GM21526 (cell line): ENCODE results near the gene HSPG2.

Experiments
- ATAC-seq: cut with Tn5 transposase; IDR thresholded peaks from one replicate; pipeline ENCODE4 v1.9.1; 2021; ENCODE audit warnings: moderate library complexity; ENCODE audit not compliant: unreplicated experiment, low FRiP score

HSPG2 gene

GRCh38 chr1:21867451-21867996 lies 69.6 kb downstream of the HSPG2 start:
- no peak for ATAC-seq

- ATAC-seq = no peak
Measured at GRCh38 chr1:21866707-21867043, 70.4 kb downstream of the HSPG2 start.

GRCh38 chr1:21865943-21866706 lies 71.0 kb downstream of the HSPG2 start:
- ATAC-seq = peak; percentile 71

GRCh38 chr1:21865609-21865942 lies 71.5 kb downstream of the HSPG2 start:
- no peak for ATAC-seq

GRCh38 chr1:21864730-21865129 lies 72.4 kb downstream of the HSPG2 start:
- ATAC-seq = no peak

- no peak for ATAC-seq
Measured at GRCh38 chr1:21863981-21864380, 73.1 kb downstream of the HSPG2 start.

DNA sequence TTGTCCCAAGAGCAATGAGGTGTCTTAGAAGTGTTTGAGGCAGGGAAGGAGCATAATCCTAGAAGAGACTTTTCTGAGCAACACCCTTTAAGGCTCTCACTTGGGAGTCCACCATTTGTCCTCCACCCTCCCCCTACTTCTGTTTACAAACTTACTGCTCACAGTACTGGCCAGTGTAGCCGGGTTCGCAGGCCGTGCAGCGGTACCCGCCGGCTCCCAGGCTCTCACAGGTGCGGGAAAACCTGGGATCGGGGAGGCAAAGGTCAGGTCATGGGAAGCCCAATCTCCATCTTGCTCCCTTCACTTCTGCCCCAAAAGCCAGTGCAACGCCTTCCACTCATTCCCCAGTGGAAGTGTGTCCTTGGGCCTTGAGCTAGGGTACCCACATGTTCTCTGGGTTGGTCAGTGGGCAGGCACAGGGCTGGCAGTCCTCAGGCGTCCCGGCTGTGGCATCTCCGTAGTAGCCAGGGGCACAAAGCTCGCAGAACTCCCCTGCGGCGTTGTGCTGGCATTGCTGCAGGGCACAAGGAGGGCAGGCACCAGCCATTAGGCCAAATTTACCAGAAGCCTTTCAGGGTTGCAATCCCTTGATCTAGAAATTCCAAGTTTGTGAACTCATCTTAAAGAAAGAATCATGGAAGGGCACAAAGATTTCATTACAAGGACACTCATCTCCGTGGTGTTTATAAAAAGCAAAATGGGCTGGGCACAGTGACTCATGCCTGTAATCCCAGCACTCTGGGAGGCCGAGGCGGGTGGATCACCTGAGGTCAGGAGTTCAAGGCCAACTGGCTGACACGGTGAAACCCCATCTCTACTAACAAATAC lies 75.3 kb downstream of the HSPG2 start:
- no peak for ATAC-seq

DNA sequence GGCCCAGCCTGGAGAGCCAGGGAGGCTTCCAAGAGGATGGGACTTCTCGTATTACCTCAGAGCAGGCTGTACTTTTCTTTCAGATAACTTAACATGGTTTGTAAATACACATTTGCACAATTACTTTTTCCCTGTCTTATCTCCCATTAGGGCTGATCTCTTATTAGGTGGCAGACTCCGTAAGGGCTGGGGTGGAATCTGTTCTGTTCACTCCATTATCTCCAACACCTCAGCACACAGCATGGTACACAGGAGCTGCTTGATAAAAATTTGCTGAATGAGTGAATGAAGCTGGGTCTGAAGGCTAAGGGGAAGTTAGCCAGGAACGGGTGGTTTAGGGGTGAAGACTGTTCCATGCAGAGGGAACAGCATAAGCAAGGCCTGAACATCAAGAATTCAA lies 76.1 kb downstream of the HSPG2 start:
- no peak for ATAC-seq

GRCh38 chr1:21859669-21860179 lies 77.4 kb downstream of the HSPG2 start:
- no peak for ATAC-seq

DNA sequence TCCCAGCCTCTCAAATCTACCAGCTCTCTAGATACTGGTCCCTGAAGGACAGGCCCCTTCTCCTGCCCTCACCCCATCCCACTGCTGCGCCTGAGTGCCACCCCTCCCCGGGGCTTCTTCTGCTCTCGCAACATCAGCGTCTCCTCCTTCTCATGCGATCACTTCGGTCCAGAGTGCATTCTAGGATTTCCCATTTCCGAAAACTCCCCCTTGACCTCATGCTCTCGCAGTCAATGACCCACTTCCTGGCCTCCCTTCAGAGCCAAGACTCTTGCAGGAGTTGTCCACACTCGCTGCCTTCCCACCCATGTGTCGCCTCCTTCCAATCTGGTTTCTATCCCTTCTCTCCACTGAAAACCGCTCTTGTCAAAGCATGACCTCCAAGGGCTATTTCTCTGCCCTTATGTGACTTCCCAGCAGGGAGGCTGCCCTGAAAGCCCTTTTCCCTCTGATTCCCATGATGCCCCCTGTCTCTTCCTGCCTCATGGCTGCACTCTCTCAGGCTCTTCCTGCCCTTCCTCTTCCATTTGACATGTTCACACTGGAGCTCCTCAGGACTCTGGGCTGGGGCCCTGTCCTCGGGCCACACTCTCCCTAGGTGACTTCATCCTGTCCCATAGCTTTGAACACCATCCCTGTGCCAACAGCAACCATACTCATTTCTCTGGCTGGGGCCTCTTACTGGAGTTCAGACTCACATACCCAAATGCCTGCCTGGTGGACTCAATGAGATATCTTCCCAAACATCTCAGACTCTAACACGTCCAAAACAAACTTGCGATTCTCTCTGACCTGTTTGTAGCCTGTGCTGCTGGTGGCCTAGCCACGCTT lies 79.1 kb downstream of the HSPG2 start:
- no peak for ATAC-seq

GRCh38 chr1:21857142-21857839 lies 79.8 kb downstream of the HSPG2 start:
- ATAC-seq = no peak

- no peak for ATAC-seq
Measured at GRCh38 chr1:21855257-21856096, 81.6 kb downstream of the HSPG2 start.

DNA sequence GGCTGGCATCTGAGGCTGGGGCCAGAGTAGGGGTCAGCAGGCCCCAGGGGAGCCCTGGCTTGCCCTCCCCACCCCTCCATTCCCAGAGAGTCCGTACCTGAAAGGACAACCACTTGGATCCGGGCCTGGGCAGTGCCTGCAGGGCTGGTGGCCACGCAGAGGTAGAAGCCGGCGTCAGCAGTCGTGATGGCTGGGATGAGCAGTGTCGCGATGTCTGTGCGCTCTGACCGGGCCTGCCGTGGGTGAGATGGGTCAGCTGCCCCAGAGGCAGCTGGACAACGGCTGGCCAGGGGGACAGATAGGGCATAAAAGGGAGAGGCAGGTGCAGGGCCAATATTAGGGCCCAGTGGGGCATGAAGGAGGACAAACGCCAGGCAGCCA lies 82.4 kb downstream of the HSPG2 start:
- no peak for ATAC-seq

DNA sequence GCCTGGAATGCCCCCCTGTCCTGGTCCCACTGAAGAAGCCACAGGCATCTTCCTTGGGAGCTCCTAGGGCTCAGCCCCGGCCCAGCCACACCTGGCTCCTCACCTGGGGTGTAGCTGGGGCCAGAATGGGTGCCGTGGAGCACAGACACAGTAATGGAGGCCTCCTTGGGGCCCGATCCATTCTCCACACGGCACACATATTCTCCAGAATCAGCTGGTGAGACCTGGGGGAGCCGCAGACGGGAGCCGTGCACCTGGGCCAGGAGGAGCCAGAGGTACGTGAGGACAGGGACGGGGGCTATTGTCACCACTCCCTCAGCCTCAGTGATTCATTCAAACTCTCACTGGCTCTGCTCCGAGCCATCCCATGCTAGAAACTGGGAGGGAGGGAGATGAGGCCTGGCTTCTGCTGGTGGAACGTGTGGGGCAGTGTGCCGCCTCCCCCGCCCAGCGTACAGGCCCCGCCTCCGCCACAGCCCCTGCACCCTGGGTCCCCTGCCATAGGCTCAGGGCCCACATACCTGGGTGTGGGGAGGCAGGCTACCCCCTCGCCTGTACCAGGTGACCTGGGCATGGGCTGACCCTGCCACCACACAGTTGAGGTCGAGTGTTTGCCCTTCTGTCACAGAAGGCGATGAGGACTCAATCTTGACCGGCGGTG lies 82.9 kb downstream of the HSPG2 start:
- no peak for ATAC-seq

- no peak for ATAC-seq
Measured at GRCh38 chr1:21853131-21853427, 84.0 kb downstream of the HSPG2 start.

DNA sequence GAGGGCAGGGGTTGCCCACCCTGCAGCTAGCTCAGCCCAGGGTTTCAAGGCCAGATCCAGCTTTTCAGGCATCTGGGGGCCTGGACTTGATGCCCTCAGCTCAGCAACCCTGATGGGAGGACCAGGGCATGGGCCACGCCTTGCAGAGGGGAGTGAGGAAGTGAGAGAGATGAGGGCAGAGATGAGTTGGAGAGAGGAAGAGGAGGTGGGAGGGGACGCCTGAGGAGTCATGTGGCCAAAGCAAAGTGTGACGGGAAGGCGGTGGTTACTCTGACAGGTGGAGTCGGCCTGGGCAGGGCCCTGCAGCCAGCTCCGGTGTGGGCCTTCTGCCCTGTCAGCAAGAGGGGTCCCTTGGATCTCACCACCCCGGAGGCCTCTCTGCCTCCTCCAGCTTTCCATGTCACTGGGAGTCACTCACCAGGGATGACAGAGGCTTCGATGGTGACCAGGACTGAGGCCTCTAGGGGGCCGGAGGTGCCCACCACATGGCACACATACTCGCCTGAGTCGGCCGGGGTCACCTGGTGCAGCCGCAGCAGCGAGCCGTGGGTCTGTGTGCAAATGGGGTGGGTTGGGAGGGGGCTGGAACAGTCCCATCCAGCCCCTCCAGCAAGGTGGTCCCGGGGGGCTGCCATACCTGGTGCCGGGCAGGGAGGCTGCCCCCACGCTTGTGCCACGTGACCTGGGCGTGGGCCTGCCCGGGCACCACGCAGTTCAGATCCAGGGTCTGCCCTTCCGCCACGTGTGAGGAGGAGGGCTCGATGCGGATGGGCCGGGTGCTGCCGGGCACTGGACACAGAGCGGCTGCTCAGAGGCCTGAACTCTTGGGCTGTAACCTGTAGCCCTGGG lies 84.6 kb downstream of the HSPG2 start:
- no peak for ATAC-seq

DNA sequence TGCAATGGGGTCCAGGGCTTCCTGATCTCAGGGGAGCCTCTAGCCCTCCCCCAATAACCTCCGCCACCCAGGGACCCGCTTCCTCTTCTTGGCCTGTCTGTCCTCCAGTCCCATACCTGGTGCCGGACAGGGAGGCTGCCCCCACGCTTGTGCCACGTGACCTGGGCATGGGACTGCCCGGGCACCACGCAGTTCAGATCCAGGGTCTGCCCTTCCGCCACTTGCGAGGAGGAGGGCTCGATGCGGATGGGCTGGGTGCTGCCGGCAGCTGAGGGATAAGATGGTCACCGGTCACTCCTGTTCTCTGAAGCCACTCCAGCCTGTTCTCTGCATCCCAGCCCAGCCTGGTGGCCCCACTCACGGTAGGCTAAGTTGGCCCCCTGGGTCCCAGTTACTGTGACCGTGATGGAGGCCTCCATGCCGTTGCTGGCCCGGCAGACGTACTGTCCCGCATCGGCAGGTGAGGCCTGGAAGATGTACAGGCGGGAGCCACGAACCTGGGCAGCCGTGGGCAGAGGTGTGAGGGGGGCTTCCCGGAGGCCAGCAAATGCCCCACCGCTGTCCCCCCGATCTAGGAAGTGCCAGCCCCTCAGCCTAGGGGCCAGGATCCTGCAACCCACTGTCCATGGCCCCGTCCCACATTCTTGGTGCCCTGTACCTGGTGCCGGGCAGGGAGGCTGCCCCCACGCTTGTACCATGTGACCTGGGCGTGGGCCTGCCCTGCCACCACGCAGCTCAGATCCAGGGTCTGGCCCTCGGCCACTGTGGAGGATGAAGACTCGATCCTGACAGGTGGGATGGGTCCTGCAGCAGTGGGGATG lies 85.5 kb downstream of the HSPG2 start:
- no peak for ATAC-seq
